Neural cell (in vitro differentiated cells): Measurements from ENCODE around the gene ARL17B.
"Not testable (repeated sequence)": the region's sequence is repeated elsewhere in the genome, so short reads cannot be mapped to it uniquely, and the experiment has no call there.

Experiments
- EP300 ChIP-seq: fragments of 450-650 bp; conservative IDR thresholded peaks from 2 replicates; pipeline ENCODE4 v1.6.1; 2014; ENCODE audit warnings: antibody characterized with exemption, mild to moderate bottlenecking, moderate library complexity; ENCODE audit not compliant: poor library complexity, severe bottlenecking
- EZH2 ChIP-seq: fragments of 200-600, 300-800 bp; shearing (Covaris generic), sonication (generic); IDR thresholded peaks from 2 replicates; pipeline ENCODE4 v1.6.1; 2014; ENCODE audit warnings: antibody characterized with exemption, low read length, borderline replicate concordance, mild to moderate bottlenecking; ENCODE audit not compliant: insufficient read depth, poor library complexity, severe bottlenecking
- MXI1 ChIP-seq: fragments of 450-650 bp; conservative IDR thresholded peaks from 2 replicates; pipeline ENCODE4 v1.6.1; 2014; ENCODE audit warnings: antibody characterized with exemption, mild to moderate bottlenecking; ENCODE audit not compliant: poor library complexity, severe bottlenecking
- POLR2AphosphoS5 ChIP-seq: IDR thresholded peaks from 2 replicates; pipeline ENCODE4 v1.6.1; 2012
- TAF1 ChIP-seq: IDR thresholded peaks from 2 replicates; pipeline ENCODE4 v1.6.1; 2012; ENCODE audit warnings: low read depth
- TF ChIP-seq, protein P1 (sequence below): fragments of 450-650 bp; IDR thresholded peaks from 2 replicates; pipeline ENCODE4 v1.5.1; 2014; ENCODE audit warnings: antibody characterized with exemption, mild to moderate bottlenecking, moderate library complexity; ENCODE audit not compliant: poor library complexity, severe bottlenecking
- TF ChIP-seq, protein P2 (sequence below): IDR thresholded peaks from 2 replicates; pipeline ENCODE4 v1.6.1; 2012; ENCODE audit warnings: borderline replicate concordance

DNA sequence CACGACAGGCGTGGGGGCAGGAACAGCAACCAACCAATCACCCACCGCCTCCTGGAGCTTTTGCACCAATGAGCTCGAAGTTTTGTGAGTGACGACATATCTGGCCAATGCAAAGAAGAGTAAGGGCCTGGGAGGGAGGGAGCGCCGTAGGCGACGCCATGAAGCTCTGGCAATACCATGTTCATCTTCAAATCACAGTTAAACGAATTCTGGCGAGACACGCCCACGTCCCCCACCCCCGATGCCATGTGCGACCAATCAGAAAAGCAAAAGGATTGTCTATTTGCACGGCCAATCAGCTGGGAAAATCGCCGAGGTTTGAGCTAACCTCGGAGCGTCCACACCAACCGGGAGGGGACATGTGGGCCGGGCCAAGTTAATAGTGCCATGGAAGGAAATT, at the start of gene ARL17B:
- not testable (repeated sequence) for TF ChIP-seq EZH2, POLR2AphosphoS5, EP300, MXI1, TAF1
- TF ChIP-seq, protein P1, sequence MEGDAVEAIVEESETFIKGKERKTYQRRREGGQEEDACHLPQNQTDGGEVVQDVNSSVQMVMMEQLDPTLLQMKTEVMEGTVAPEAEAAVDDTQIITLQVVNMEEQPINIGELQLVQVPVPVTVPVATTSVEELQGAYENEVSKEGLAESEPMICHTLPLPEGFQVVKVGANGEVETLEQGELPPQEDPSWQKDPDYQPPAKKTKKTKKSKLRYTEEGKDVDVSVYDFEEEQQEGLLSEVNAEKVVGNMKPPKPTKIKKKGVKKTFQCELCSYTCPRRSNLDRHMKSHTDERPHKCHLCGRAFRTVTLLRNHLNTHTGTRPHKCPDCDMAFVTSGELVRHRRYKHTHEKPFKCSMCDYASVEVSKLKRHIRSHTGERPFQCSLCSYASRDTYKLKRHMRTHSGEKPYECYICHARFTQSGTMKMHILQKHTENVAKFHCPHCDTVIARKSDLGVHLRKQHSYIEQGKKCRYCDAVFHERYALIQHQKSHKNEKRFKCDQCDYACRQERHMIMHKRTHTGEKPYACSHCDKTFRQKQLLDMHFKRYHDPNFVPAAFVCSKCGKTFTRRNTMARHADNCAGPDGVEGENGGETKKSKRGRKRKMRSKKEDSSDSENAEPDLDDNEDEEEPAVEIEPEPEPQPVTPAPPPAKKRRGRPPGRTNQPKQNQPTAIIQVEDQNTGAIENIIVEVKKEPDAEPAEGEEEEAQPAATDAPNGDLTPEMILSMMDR = not testable (repeated sequence)
- TF ChIP-seq, protein P2, sequence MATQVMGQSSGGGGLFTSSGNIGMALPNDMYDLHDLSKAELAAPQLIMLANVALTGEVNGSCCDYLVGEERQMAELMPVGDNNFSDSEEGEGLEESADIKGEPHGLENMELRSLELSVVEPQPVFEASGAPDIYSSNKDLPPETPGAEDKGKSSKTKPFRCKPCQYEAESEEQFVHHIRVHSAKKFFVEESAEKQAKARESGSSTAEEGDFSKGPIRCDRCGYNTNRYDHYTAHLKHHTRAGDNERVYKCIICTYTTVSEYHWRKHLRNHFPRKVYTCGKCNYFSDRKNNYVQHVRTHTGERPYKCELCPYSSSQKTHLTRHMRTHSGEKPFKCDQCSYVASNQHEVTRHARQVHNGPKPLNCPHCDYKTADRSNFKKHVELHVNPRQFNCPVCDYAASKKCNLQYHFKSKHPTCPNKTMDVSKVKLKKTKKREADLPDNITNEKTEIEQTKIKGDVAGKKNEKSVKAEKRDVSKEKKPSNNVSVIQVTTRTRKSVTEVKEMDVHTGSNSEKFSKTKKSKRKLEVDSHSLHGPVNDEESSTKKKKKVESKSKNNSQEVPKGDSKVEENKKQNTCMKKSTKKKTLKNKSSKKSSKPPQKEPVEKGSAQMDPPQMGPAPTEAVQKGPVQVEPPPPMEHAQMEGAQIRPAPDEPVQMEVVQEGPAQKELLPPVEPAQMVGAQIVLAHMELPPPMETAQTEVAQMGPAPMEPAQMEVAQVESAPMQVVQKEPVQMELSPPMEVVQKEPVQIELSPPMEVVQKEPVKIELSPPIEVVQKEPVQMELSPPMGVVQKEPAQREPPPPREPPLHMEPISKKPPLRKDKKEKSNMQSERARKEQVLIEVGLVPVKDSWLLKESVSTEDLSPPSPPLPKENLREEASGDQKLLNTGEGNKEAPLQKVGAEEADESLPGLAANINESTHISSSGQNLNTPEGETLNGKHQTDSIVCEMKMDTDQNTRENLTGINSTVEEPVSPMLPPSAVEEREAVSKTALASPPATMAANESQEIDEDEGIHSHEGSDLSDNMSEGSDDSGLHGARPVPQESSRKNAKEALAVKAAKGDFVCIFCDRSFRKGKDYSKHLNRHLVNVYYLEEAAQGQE = not testable (repeated sequence)
